Fibroblast of mammary gland (primary cell): ENCODE data around the gene PSMD1.
"Not testable (repeated sequence)": the region's sequence is repeated elsewhere in the genome, so short reads cannot be mapped to it uniquely, and the experiment has no call there.

Source experiments
- DNase-seq: peaks from one replicate; pipeline ENCODE4 v3.0.0-alpha.2; 2010; ENCODE audit warnings: low read depth
- H3K4me3 ChIP-seq: 2 replicates; pipeline ENCODE4 v1.5.1; 2011; ENCODE audit warnings: low read depth, mild to moderate bottlenecking, low read length, moderate library complexity; ENCODE audit not compliant: control insufficient read depth
- CTCF ChIP-seq: conservative IDR thresholded peaks from 2 replicates; pipeline ENCODE4 v1.5.1; 2011; ENCODE audit warnings: low read depth, low read length, inconsistent platforms; ENCODE audit not compliant: control insufficient read depth, insufficient read depth

Gene PSMD1

GRCh38 chr2:231058761-231059550, 2.3 kb downstream of the PSMD1 start:
- no peak overlapping the region for H3K4me3 ChIP-seq
- no peak for TF ChIP-seq CTCF
- DNase-seq: peak; percentile 60

GRCh38 chr2:231059756-231060155, 3.1 kb downstream of the PSMD1 start:
- no peak for TF ChIP-seq CTCF
- H3K4me3 ChIP-seq: no peak overlapping the region
- DNase-seq: peak; percentile 49

DNA sequence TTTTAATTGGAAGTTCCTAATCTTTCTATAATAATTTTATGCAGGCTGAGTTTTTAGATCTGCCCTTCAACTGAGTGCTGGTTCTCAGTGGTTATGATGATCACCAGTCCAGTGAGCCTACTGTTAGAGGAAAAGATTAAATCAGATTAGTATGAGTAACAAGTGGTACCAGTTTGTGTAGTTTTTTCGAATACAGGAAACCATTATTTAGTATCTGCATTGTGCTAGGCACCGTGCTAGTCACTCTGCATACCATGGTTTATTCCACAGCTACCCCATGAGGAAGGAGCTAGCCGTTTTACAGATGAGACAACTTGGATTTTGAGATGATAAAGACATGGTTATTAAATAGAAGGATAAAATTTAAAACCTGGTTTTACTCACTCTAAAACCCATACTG, 6.1 kb downstream of the PSMD1 start:
- TF ChIP-seq CTCF: no peak
- H3K4me3 ChIP-seq: no peak overlapping the region
- DNase-seq: no peak

DNA sequence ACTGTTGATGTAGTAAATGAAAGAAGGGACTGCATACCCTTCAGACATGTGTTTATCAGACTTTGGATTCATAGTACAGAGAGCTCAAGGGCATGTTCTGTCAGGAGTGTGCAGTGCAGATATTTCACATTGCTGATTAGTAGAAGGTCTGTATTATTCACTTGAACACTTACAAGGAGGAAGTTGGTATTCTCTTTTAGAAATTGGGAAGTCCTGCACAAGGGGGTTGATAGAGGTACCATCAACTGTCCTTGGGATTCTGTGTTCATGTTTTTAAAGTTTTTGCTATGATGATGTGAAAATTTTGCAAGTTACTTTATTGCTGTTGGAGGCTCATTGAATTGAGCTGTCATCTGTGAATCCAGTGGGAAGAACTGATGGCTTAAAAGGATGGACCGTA, 6.7 kb downstream of the PSMD1 start:
- no peak for DNase-seq
- no peak overlapping the region for H3K4me3 ChIP-seq
- TF ChIP-seq CTCF: no peak

- TF ChIP-seq CTCF: no peak
- DNase-seq: no peak
- H3K4me3 ChIP-seq: no peak overlapping the region
These were observed 9.3 kb downstream of the PSMD1 start for GRCh38 chr2:231065966-231066365.

- not testable (repeated sequence) for DNase-seq, H3K4me3 ChIP-seq
These were observed 10.9 kb downstream of the PSMD1 start for GRCh38 chr2:231067531-231067930.

- H3K4me3 ChIP-seq: no peak overlapping the region
- DNase-seq: peak; percentile 56
- TF ChIP-seq CTCF: no peak
These were observed 12.0 kb downstream of the PSMD1 start for GRCh38 chr2:231068525-231069222.
